NCI-H2196 (cell line): Measurements from ENCODE around the gene NHP2.
A peak's percentile ranks its signal among the peaks of the same experiment; 100 is the strongest.

Experiments used
- DNase-seq: peaks from one replicate; lab custom pipeline; 2025; ENCODE audit not compliant: unreplicated experiment; lab: John Stamatoyannopoulos, UW

Gene NHP2

GRCh38 chr5:178115136-178115813 is 38.4 kb downstream of the NHP2 start:
- no peak for DNase-seq

DNA sequence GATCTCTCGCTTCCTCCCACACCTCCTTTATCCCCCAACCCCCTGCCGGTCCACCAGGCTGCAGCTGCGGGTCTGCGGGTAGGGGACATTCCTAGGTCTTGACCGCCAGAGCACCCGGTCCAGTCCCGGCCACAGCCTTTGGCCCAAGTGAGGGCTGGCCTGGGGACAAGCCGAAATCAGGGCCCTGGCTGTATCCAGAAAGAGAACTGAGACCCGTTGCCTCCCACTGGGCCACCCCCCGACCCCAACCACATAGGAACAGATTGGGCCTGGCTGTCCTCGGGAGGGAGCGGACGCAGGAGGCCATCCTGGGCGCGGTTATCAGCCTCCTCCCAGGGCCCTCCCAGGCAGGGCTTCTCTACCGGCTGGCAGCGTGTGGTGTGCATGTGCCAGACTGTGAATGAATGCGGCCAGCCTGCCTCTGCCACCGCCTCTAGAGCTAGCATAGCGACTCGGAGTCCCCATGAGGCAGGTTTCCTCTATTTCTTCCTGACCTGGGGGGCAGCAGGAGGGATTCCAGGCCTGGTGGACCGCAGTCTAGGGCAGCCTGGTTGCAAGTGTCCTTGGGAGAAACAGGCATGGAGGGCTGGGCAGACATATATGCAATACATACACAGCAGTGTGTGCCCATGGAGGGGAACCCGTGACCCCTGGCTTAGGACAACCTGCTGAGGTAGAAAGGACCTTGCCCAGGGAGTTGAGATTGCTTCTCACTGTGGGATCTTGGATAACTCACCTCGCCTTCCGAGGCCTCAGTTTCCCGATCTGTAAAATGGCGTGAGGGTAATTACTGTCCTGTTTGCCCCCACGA is 39.2 kb downstream of the NHP2 start:
- no peak for DNase-seq

DNA sequence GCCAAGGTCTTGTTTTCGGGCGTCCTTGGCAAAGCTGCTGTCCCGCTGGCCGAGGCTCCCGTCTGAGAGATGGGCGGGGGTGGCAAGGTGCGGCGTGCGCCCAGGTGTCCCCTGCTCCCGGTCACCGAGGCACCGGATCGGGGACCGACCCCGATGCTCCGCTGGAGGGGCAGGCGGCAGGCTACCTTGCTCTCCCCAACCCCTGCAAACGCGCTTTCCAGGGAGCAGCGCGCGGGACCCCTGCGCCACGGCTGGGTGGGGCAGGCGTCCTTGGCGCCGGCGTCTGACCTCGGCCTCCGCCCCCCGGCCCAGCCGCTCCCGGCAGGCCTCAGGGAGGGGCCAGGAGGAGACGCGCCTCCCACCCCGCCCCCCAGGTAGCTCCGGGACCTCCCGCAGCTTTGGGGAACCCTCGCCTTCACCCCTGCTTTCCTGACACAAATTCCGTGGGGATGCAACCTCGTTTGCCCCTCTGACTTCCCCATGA is 39.8 kb downstream of the NHP2 start:
- no peak for DNase-seq

GRCh38 chr5:178113141-178113787 is 40.4 kb downstream of the NHP2 start, which contains the start of gene N4BP3:
N4BP3 (plus strand) TSS chr5:178113532; CDS start chr5:178119584, 6,052 bp downstream.
- DNase-seq = peak; percentile 84

DNA sequence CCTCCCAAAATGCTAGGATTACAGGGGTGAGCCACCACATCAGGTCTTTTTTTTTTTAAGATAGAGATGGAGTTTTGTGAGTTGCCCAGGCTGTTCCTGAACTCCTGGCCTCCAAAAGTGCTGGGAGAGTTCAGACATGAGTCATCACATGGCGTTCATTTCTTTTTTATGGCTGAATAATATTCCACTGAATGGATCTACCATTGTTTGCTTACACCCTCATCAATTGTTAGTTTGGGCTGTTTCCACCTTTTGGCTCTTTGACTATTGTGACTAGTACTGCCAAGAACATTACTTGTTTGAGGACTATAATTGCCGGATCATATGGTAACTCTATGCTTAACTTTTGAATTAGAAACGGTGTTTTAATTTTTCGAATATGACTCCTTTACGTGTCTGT is 41.1 kb downstream of the NHP2 start:
- DNase-seq = no peak

GRCh38 chr5:178111925-178112324 is 41.8 kb downstream of the NHP2 start:
- no peak for DNase-seq

- no peak for DNase-seq
Observed at GRCh38 chr5:178110511-178110910, 43.2 kb downstream of the NHP2 start.

DNA sequence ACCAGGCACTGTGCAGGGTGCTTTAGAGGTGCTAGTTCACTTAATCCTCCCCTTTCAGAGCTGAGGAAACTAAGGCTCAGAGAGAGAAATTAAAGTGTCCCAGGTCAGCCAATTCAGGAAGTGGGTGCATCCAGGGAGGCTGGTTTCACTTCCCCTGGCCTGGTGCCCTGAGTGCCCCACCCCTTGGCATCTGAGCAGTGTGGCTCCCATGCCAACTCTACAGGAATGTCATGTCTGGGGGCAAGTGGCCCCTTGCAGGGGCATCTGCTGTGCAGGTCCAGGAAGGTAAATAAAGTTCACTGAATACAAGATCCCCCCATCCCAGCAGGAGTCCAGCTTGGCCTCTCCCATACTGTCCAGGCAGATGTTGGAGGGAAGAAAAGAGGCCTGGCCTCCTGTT is 44.7 kb downstream of the NHP2 start:
- no peak for DNase-seq

GRCh38 chr5:178108446-178108845 is 45.2 kb downstream of the NHP2 start:
- no peak for DNase-seq

GRCh38 chr5:178107756-178108310 is 45.9 kb downstream of the NHP2 start:
- DNase-seq = no peak

- DNase-seq = no peak
Observed at GRCh38 chr5:178106556-178107239, 47.0 kb downstream of the NHP2 start.

DNA sequence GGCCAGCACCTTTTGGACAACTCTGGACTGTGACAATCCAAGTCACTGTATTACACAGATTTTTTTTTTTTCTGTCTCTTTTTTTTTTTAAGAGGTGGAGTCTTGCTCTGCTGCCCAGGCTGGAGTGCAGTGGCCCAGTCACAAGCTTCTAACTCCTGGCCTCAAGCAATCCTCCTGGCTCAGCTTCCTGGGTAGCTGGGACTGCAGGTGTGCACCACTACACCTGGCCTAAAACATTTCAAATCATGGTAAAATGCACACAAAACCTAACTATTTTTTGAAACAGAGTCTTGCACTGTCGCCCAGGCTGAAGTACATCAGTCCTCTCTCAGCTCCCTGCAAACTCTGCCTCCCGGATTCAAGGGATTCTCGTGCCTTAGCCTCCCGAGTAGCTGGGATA is 47.6 kb downstream of the NHP2 start:
- no peak for DNase-seq

DNA sequence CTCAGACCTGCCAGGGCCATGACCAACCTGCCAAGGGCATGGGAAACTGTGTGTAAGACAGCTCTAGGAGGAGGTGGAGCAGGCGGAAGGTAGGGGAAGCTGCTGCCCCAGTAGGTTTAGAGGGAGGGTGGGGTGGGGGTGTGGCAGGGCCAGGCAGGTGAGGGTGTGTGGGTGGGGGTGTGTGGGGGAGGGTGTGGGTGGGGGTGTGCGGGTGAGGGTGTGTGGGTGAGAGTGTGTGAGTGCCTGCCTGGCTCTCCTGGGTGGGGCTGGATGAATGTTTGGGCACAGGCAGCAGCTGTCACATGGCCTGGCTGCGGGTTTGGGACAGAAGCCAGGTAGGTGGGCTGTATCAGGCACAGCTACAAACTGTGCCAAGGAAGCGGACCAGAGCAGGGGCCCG is 49.2 kb downstream of the NHP2 start:
- no peak for DNase-seq

DNA sequence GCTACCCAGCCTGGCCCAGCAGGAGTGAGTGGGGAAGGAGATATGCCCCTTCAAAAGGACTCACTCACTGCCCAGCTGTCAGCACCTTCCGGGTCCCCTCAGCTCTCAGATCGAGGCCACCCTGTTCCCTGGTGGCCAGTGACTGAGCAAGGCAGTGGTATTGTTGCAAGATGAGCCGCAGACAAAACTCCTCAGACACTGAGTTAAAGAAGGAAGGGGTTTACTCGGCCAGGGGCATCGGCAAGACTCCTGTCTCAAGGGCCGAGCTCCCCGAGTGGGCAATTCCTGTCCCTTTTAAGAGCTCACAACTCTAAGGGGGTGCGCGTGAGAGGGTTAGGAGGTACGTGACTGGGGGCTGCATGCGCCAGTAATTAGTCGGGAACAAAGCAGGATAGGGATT is 50.1 kb downstream of the NHP2 start:
- no peak for DNase-seq
